Peyer's patch (tissue), 4 donors: Measurements from ENCODE around the gene CTSH. TPM values are rescaled to one million over a fixed set of nuclear protein-coding genes. Genes with fewer than 3 reads are reported as not detected.
A peak's percentile ranks its signal among the peaks of the same experiment; 100 is the strongest.

Source experiments
- DNase-seq, 3 donors: peaks; one replicate each; pipeline ENCODE4 v3.0.0-alpha.2; 2017 to 2019
- H3K27ac ChIP-seq, 4 donors: fragments of 200-600 bp; sonication (generic); one replicate each; pipeline ENCODE4 v1.5.1; 2016 to 2019
- H3K27me3 ChIP-seq, 2 donors: fragments of 200-600 bp; sonication (generic); one replicate each; pipeline ENCODE4 v1.5.1; 2019
- H3K36me3 ChIP-seq, 3 donors: fragments of 200-600 bp; sonication (generic); one replicate each; pipeline ENCODE4 v1.5.1; 2016 to 2019
- H3K4me1 ChIP-seq, 4 donors: fragments of 200-600 bp; sonication (generic); one replicate each; pipeline ENCODE4 v1.5.1; 2016 to 2019
- H3K4me3 ChIP-seq, 4 donors: fragments of 200-600 bp; sonication (generic); 1 replicate in 3 of 4; 2 replicates in 1 of 4; pipeline ENCODE4 v1.5.1; 2016 to 2019; ENCODE audit warnings: mild to moderate bottlenecking in 1 of 4
- H3K9me3 ChIP-seq, 4 donors: fragments of 200-600 bp; sonication (generic); one replicate each; pipeline ENCODE4 v1.5.1; 2016 to 2019; ENCODE audit warnings: mild to moderate bottlenecking in 1 of 4
- CTCF ChIP-seq, 6 experiments: fragments of 450-650 bp in 4 of 6; fragments of 200-600 bp in 2 of 6; sonication (generic) in 1 of 6; IDR thresholded peaks; one replicate each; pipeline ENCODE4 v1.5.1; 2017 to 2019; ENCODE audit warnings: antibody characterized with exemption in 6 of 6, mild to moderate bottlenecking in 3 of 6, moderate library complexity in 1 of 6
- POLR2A ChIP-seq, 2 donors: fragments of 450-650 bp; IDR thresholded peaks; one replicate each; pipeline ENCODE4 v1.5.1; 2017; ENCODE audit warnings: antibody characterized with exemption in 2 of 2, mild to moderate bottlenecking in 2 of 2, moderate library complexity in 2 of 2
- total RNA-seq, 4 donors: library from RNA; depleted of rRNA; stranded (reverse); fragments of >200 nt; gene quantifications; one replicate each; pipeline ENCODE4 v1.1.0, GENCODE V29; 2016

CTSH gene
- total RNA-seq, 4 donors from 2014 or later: 99.9 to 198 (median 161) TPM

DNA sequence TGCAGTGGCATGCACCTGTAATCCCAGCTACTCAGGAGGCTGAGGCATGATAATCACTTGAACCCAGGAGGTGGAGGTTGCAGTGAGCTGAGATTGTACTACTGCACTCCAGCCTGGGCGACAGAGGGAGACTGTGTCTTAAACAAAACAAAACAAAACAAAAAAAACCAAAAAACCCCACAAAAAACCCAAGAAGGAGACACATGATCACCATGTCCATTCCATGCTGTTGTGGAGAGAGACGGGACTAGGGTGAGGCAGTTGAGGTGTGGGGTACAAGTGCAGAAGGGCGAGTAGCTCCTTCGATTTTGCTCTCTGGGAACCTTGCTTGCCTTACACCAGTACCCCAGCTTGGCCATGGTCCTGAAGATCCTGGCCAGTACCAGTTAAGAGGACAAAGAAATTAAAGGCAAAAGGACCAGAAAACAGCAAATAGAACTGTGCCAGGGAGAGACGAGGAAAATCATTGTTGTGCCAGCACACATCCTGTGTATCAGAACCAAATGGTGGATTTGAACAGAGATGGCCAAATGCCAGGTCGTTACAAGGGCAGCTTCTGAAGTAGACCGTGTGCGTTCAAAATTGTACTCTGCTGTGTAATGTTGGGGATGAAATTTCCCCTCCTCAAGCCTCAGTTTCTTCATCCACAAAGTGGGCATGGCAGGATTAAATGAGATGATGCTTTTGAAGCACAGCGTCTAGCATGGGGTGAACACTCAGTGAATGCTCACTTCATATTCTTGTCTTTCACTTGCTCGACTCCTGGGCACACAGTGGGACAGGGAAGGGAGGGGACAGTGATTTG, 42.9 kb upstream of the CTSH start:
- TF ChIP-seq CTCF (IDR thresholded peaks at IDR 0.05): no peak
- TF ChIP-seq POLR2A (IDR thresholded peaks at IDR 0.05): no peak
- Histone ChIP-seq H3K4me1 (peaks cover 0 to 4% (median 0%) of the 10 kb centered on the region in 4 donors), H3K9me3 (no peaks in the 10 kb centered on the region), H3K4me3 (no peak overlapping the region), H3K27me3 (no peaks in the 10 kb centered on the region), H3K27ac (peak overlapping the region; percentile 49 to 77 (median 64)), H3K36me3 (no peaks in the 10 kb centered on the region)
- DNase-seq: no peak

GRCh38 chr15:78985859-78986475, 41.1 kb upstream of the CTSH start:
- H3K4me1 ChIP-seq: peaks cover 0 to 4% (median 0%) of the 10 kb centered on the region in 4 donors
- no peaks in the 10 kb centered on the region for H3K27me3 ChIP-seq
- H3K36me3 ChIP-seq: no peaks in the 10 kb centered on the region
- H3K9me3 ChIP-seq: no peaks in the 10 kb centered on the region
- H3K4me3 ChIP-seq: no peak overlapping the region
- TF ChIP-seq POLR2A (IDR thresholded peaks at IDR 0.05) (no peak), CTCF (IDR thresholded peaks at IDR 0.05) (no peak)
- no peak for DNase-seq
- H3K27ac ChIP-seq: no peak overlapping the region

GRCh38 chr15:78984041-78984440, 39.2 kb upstream of the CTSH start:
- H3K9me3 ChIP-seq: no peaks in the 10 kb centered on the region
- DNase-seq: no peak
- TF ChIP-seq CTCF (IDR thresholded peaks at IDR 0.05) (no peak), POLR2A (IDR thresholded peaks at IDR 0.05) (no peak)
- H3K4me1 ChIP-seq: peaks cover 0 to 6% (median 1%) of the 10 kb centered on the region in 4 donors
- no peak overlapping the region for H3K27ac ChIP-seq
- H3K27me3 ChIP-seq: no peaks in the 10 kb centered on the region
- H3K4me3 ChIP-seq: no peak overlapping the region
- H3K36me3 ChIP-seq: no peaks in the 10 kb centered on the region

DNA sequence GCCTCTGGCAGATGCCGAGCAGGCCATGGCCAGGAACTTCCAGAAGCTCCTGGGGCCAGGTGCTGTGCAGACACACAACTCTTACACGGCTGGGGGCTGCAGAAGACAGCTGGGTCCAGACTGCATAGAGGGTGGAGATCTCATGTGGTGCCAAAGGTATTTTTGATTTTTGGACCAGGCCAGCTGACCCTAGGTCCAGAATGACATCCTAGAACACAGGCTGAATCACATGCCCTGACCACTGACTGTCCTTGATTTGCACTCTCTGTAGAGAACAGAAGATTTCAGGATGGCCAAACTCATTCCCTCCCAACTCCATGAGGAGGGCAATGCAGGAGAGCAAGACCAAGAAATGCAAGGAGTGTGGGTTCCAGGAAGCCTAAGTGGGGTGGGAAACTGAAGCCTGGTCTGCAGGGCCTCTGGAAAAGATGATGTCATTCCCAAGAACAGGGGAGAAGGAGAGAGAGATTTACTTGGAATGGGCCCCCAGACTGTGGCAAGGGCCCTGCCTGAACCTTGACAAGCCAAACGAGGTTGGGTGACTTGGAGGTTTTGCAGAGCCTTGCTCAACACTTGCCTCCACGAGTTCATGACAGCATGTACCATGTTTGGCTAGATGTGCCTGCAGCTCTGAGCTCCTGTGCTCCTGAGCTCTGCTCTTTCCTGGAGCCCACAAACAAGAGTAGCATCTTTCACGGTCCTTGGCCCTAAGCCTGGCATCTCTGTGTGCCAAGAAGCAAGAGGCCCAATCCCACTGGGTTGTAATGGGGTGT, 38.5 kb upstream of the CTSH start:
- Histone ChIP-seq H3K27me3 (no peaks in the 10 kb centered on the region), H3K27ac (no peak overlapping the region), H3K4me1 (peaks cover 0 to 10% (median 0%) of the 10 kb centered on the region in 4 donors), H3K9me3 (no peaks in the 10 kb centered on the region), H3K4me3 (no peak overlapping the region), H3K36me3 (no peaks in the 10 kb centered on the region)
- DNase-seq: no peak
- TF ChIP-seq CTCF (IDR thresholded peaks at IDR 0.05) (no peak), POLR2A (IDR thresholded peaks at IDR 0.05) (no peak)

- DNase-seq: no peak
- Histone ChIP-seq H3K27ac (no peak overlapping the region), H3K9me3 (no peaks in the 10 kb centered on the region), H3K36me3 (no peaks in the 10 kb centered on the region), H3K27me3 (no peaks in the 10 kb centered on the region), H3K4me1 (peaks cover 0 to 12% (median 0%) of the 10 kb centered on the region in 4 donors), H3K4me3 (no peak overlapping the region)
- TF ChIP-seq POLR2A (IDR thresholded peaks at IDR 0.05) (no peak), CTCF (IDR thresholded peaks at IDR 0.05) (no peak)
Observed at GRCh38 chr15:78982736-78983135, 37.9 kb upstream of the CTSH start.
